ENCODE measurements around the gene KIF26B.
"Not testable (repeated sequence)": the region's sequence is repeated elsewhere in the genome, so short reads cannot be mapped to it uniquely, and the experiment has no call there.

KIF26B gene

GRCh38 chr1:245380790-245381535 is 226.2 kb downstream of the KIF26B start:
- FAIRE-seq (no peak), DNase-seq (ENCODE audit: low spot score) (no peak)

GRCh38 chr1:245382981-245383380 is 228.2 kb downstream of the KIF26B start:
- FAIRE-seq (no peak), DNase-seq (ENCODE audit: low spot score) (no peak)

DNA sequence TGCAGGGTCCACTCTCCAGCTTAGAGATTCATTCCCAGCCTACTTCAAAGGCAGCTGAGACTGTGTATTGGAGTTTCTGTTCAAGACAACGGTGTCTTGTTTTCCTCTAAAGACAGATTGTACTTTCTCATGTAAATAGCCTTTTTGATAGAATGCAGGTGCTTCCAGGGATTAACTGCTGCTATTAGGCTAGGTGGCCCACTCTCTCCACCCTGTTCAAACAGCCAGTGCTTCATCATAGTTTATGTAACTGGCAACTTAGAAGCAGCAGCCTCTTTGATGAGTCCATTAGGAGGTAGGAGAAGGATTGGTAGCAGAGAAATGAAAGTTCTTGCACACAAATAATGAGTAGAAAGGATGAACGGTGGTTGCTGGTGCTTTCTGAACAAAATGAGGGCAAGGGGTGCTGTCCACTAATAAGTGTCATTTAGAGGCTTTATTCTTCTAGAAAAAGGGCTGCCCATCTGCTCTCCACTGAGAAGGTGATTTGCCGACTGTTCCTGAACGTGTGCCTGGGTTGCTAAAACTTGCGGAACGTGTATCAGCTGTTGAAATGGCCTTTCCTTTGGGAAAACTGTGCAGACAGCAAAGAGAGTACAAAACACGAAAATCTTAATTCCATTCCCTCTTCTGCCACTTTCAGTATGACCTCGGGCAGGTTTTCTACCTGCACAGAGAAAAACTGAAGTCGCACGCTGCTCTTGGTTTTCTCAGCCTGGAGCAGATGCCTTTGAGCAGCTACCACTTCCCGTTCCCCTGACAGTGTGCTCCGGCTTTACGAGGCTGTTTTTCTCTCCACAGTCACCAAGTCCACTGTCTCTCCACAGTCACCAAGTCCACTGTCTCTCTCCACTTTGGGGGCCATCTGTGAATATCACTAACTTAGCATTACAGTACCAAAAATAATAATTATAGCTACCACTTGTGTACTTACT is 228.9 kb downstream of the KIF26B start:
- FAIRE-seq (no peak), DNase-seq (ENCODE audit: low spot score) (no peak)

DNA sequence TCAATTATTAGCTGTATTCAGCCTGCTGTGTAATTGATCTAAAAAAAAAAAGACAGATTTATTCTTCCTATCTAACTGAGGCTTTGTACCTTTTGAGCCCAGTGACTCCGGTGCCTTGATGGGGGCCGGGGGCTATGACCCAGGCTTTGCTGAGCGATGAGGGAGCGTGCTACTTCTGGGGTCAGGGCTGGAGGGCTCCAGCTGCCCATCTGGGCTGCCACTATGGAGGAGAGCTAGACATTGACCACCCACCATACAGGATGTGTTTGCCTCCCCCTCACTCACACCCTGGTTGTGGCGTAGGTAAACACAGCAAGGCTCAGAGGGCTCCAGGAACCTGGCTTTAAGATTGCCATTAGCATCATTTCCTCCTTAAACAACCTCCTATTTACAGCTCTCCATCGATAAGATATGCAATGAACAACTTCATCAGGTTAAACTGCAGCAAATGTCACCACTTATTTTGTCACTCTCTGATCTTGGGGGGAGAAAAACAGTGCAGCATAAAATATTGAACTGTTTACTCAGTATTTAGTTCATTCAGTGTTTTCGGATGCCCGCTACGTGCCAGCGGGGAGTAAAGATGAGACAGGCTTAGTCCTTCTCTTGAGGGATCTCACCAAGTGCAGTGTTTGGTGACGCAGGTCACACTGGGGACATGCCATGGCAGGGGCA is 231.6 kb downstream of the KIF26B start:
- FAIRE-seq (no peak), DNase-seq (ENCODE audit: low spot score) (no peak)

- FAIRE-seq (no peak), DNase-seq (ENCODE audit: low spot score) (no peak)
Observed at GRCh38 chr1:245388687-245389086, 233.9 kb downstream of the KIF26B start.

- DNase-seq (ENCODE audit: low spot score) (no peak), FAIRE-seq (no peak)
Observed at GRCh38 chr1:245389873-245390272, 235.1 kb downstream of the KIF26B start.

DNA sequence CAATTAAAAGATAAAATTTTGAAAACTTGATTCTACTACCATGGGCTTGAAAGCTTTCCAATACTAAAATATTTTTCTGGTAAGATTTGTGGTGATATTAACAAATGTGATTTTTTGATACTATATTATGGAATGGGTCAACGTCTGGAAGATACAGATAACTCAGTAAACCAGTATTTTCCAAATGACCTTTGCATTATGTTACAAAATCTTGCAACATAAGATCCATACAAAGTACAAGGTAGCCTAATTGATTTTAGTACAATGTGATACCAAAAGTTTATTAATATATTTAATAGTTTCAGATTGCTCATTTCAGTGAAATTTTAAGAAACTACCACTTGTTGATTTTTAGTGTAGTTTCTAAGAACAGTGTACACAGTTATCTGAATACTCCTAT is 236.2 kb downstream of the KIF26B start:
- DNase-seq (ENCODE audit: low spot score) = no peak
- FAIRE-seq = no peak

- FAIRE-seq = no peak
- DNase-seq (ENCODE audit: low spot score) = no peak
Observed at GRCh38 chr1:245393694-245394093, 238.9 kb downstream of the KIF26B start.

DNA sequence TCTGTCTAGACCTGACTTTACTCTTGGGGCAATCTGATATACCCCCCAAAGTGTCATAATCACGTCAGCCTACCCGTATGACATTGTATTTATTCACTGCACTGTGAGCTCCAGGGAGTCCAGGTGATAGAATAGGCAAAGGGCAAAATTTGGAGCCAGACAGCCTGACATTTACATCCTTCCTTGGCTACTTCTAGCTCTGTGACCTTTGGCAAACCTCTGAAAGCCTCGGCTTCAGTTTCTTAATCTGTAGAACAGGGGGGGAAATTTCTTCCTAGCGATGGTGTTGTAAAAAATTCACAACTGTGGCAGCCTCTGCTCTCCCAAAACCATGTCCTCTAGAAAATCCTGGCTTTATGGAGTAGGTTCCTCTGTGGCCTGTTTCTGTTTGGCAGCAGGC is 240.9 kb downstream of the KIF26B start:
- FAIRE-seq (no peak), DNase-seq (ENCODE audit: low spot score) (no peak)

- FAIRE-seq (no peak), DNase-seq (ENCODE audit: low spot score) (no peak)
Observed at GRCh38 chr1:245396615-245397014, 241.8 kb downstream of the KIF26B start.

- DNase-seq (ENCODE audit: low spot score) (no peak), FAIRE-seq (no peak)
Observed at GRCh38 chr1:245397771-245398170, 243.0 kb downstream of the KIF26B start.

GRCh38 chr1:245398180-245398579 is 243.4 kb downstream of the KIF26B start:
- FAIRE-seq = no peak
- no peak for DNase-seq (ENCODE audit: low spot score)

DNA sequence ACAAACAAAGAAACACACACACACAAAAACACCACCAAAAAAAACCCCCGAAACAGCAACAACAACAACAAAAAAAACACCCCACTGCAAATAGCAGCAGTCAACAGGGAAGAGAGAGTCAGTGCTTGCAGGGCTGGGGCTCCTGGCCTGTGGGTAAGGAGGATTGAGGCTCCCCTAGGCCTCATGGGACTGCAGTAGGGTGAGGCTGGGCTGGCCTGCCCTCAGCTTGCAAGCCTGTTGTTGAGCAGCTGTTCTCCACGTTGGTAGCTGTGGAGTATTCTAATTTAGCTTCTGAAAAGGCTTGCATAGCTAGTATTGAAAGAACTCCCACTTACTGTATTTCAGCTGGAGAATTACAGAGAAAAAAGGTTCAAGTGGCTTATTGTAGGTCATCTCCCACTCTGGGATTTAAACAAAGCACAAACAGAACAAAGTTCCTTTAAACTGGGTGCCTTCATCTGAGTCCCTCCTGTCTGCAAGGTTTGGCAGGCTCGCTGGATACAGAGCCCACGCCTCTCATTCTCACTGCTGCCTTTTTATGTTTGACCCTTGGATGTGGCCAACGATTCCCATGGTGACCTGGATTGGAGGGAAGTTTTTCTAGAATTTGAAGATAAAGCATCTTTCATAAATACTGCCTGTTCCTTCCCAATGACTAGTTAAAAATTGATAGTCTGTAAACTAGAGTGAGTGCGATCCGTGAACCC is 247.2 kb downstream of the KIF26B start:
- DNase-seq (ENCODE audit: low spot score) = no peak
- FAIRE-seq = no peak

GRCh38 chr1:245402998-245403397 is 248.2 kb downstream of the KIF26B start:
- not testable (repeated sequence) for FAIRE-seq; DNase-seq (ENCODE audit: low spot score)

DNA sequence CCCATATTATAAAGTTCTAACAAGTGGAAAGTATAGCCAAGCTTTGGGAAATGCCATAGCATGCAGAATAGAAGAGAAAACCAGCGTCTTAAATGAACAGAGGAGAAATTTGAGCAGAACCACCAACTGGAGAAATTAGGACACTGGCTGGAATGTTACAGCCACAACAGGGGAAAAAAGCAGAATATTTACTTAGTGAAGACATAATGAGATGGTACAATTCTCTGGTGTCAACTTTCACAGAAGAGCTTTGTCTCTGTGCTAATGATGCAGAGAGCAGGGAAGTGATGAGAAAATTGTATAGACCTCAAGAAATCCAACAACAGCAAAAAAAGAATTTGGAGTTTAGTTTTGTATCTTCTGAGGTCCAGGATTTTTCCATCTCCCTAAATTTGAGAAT is 249.7 kb downstream of the KIF26B start:
- FAIRE-seq (no peak), DNase-seq (ENCODE audit: low spot score) (no peak)

DNA sequence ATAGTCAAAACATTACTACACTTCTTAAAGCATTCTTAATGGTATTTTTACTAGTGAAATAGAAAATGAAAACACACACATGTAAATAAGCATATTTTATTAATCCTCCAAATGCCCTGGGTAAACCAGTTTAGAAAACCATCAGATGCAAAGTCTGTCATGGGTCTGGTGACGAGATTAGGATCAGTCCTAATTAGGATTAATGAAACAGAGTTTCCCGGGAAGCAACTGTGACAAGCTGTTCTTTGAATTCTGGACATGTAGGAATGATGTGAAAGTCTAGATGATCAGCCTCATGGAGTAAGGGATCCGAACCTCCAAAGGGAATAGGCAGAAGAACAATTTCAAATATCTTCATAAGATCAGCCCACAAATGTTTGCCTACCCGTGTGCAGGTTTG is 250.2 kb downstream of the KIF26B start:
- FAIRE-seq (no peak), DNase-seq (ENCODE audit: low spot score) (no peak)

GRCh38 chr1:245406426-245406825 is 251.6 kb downstream of the KIF26B start:
- FAIRE-seq = no peak
- DNase-seq (ENCODE audit: low spot score) = no peak

DNA sequence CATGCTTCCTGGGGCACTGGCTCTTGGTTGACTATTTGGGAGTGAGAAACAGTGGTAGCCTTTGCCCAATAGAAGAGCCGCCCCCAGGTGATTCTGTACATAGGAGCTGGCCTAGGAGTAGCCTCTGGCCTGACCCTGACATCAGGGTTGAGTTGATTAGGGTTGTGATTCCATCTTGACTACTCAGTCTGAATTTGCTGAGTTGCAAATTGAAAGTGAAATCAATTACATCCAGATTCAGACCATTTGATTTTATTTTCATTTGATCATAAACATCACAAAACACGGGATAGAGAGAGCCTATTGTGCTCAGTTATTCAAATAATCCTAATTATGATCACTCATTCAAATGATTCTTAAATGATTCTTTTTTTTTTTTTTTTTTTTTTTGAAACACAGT is 253.2 kb downstream of the KIF26B start:
- DNase-seq (ENCODE audit: low spot score) = no peak
- FAIRE-seq = no peak

DNA sequence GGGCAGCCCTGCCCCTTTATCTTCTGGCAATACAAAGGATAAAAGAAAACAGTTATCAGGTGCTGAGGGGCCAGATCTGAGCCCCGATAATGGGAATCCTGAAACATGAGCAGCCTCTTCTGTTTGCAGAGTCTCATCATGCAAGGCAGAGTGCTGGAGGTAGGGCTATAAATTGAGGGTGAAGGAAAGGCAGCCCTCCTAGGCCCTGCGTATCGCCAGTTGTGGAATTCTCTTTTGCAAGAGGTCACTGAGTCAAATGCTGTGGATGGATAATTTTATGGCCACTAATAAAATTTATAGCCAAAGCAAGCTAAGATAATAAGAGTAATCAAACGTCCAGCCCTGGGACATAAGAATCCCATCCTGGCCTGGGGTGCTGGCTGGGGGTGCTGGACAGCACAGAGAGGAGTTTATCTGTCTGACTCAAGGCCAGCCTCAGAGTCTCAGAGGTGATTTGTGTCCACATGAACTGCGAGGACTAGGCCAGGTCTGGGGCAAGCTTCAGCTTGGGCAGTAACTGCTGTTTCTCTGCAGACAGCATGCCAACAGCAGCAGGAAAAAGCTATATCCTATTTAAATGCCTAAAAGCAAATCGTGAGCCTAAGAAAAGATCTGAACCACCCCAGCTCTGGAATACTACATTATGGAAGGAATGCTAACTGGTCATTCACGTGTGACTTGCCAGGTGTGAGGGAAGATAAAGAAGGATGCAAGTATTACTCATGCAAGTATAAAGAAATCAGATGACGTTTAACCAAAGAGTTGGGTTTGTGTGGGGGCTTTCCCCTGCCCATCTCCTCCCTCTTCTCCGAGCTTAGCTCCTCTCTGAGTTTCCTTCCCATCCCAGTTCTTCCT is 254.8 kb downstream of the KIF26B start:
- no peak for DNase-seq (ENCODE audit: low spot score)
- no peak for FAIRE-seq

DNA sequence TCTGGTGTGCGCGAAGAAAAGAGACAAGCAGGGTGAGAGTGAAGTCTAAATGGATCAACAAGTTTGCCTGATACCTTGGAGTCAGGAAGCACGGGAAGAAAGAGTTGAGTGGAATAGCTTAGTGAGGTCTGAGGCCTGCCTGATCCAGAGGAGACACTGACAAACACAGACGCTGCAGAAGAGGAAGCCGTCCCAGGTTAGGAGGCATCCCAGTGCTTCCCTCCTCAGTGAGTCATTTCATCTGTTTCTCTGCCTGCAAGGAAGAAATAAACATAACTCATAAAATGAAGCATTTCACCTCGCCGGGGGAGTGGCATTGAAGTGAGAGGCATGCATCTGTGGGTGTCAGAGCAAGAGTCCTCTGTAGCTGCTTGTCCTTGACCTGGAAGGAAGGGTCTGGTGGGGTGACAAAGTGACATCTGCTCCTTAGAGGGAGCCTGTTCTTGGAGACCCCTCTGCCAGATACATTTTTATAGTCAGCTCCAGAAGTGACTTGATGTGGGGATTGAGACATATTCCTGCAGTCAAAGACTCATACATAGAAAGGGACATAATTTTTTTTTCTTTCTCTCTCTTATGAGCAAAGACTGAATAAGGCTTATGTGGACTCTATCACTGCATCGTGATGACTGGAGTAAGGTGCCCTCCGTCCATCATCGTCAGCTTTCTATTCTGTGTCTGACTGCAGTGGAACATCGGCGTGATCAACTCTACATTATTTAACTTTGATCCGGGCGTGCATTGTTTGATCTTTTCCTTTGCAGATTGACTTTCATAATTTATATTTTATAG is 256.7 kb downstream of the KIF26B start:
- FAIRE-seq (no peak), DNase-seq (ENCODE audit: low spot score) (peak; percentile 23)

Measured in urothelium cell line (cell line).